ENCODE data around the gene LGR5. TPM values are rescaled to one million over a fixed set of nuclear protein-coding genes. Genes with fewer than 3 reads are reported as not detected.

Gene LGR5
- total and polyA plus RNA-seq, 2 of the 13 experiments (the other 11 are each of a cell fraction or from before 2014, with no cell fraction given): 37.0 to 121 TPM

- TF ChIP-seq, protein P1, sequence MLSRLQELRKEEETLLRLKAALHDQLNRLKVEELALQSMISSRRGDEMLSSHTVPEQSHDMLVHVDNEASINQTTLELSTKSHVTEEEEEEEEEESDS (CRISPR knock-in tag; IDR thresholded peaks at IDR 0.05; ENCODE audit: borderline replicate concordance): no peak
- TF ChIP-seq ZMYM4 (CRISPR knock-in tag; IDR thresholded peaks at IDR 0.05): peak; percentile 85
- no peak for TF ChIP-seq ZNF775 (CRISPR knock-in tag; IDR thresholded peaks at IDR 0.05; ENCODE audit: borderline replicate concordance)
- TF ChIP-seq NFATC3 (CRISPR knock-in tag; IDR thresholded peaks at IDR 0.05): no peak
- TF ChIP-seq SP140L (CRISPR knock-in tag; IDR thresholded peaks at IDR 0.05; ENCODE audit: borderline replicate concordance): no peak
- peak; percentile 96 for TF ChIP-seq CEBPG (CRISPR knock-in tag; IDR thresholded peaks at IDR 0.05)
- TF ChIP-seq JUND (CRISPR knock-in tag; IDR thresholded peaks at IDR 0.05): peak; percentile 78; the same call in 1 of the 2 replicates
- TF ChIP-seq SAFB2 (CRISPR knock-in tag; IDR thresholded peaks at IDR 0.05; ENCODE audit: borderline replicate concordance, low read depth): no peak
- no peak for TF ChIP-seq MXD1 (CRISPR knock-in tag; IDR thresholded peaks at IDR 0.05)
- peak; percentile 77 for TF ChIP-seq PHF5A (CRISPR knock-in tag; IDR thresholded peaks at IDR 0.05; ENCODE audit: low read depth, unreplicated experiment)
- 0 out of 2 replicates have a peak, but pooled peaks have one; percentile 58 for TF ChIP-seq HHEX (CRISPR knock-in tag; IDR thresholded peaks at IDR 0.05)
- no peak for TF ChIP-seq IRX3 (CRISPR knock-in tag; IDR thresholded peaks at IDR 0.05; ENCODE audit: borderline replicate concordance, low read depth)
- TF ChIP-seq, protein P2, sequence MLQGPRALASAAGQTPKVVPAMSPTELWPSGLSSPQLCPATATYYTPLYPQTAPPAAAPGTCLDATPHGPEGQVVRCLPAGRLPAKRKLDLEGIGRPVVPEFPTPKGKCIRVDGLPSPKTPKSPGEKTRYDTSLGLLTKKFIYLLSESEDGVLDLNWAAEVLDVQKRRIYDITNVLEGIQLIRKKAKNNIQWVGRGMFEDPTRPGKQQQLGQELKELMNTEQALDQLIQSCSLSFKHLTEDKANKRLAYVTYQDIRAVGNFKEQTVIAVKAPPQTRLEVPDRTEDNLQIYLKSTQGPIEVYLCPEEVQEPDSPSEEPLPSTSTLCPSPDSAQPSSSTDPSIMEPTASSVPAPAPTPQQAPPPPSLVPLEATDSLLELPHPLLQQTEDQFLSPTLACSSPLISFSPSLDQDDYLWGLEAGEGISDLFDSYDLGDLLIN (CRISPR knock-in tag; IDR thresholded peaks at IDR 0.05; ENCODE audit: borderline replicate concordance): no peak
- TF ChIP-seq ERF (CRISPR knock-in tag; IDR thresholded peaks at IDR 0.05): peak; percentile 81
- TF ChIP-seq ZNF383 (CRISPR knock-in tag; IDR thresholded peaks at IDR 0.05; ENCODE audit: borderline replicate concordance): no peak
- no peak for TF ChIP-seq FOXP1 (IDR thresholded peaks at IDR 0.05)
- TF ChIP-seq FOXP1 (CRISPR knock-in tag; IDR thresholded peaks at IDR 0.05): peak; percentile 94
- TF ChIP-seq ZNF672 (CRISPR knock-in tag; IDR thresholded peaks at IDR 0.05): no peak
- TF ChIP-seq RELA (CRISPR knock-in tag; IDR thresholded peaks at IDR 0.05): no peak
- no peak for TF ChIP-seq SNRNP70 (IDR thresholded peaks at IDR 0.05; ENCODE audit: low read depth, low read length)
- TF ChIP-seq ZNF17 (CRISPR knock-in tag; IDR thresholded peaks at IDR 0.05): no peak
- no peak for TF ChIP-seq ZNF343 (CRISPR knock-in tag; IDR thresholded peaks at IDR 0.05)
- no peak for TF ChIP-seq ARHGAP35 (CRISPR knock-in tag; IDR thresholded peaks at IDR 0.05; ENCODE audit: borderline replicate concordance)
- peak; percentile 73 for TF ChIP-seq U2AF1 (optimal IDR thresholded peaks at IDR 0.05; ENCODE audit: low read depth, low read length)
- TF ChIP-seq RBFOX2 (IDR thresholded peaks at IDR 0.05; ENCODE audit: low read depth, low read length): 0 out of 2 replicates have a peak, but pooled peaks have one; percentile 9
- no peak for TF ChIP-seq ZBTB8A (CRISPR knock-in tag; IDR thresholded peaks at IDR 0.05; ENCODE audit: borderline replicate concordance, low read depth)
- peak; percentile 66; the same call in 1 of the 2 replicates for TF ChIP-seq ZNF580 (CRISPR knock-in tag; IDR thresholded peaks at IDR 0.05; ENCODE audit: borderline replicate concordance, low read depth)
- TF ChIP-seq ZFX (CRISPR knock-in tag; IDR thresholded peaks at IDR 0.05; ENCODE audit: low read depth): peak; percentile 64
- peak; percentile 91 for TF ChIP-seq FOSL2 (CRISPR knock-in tag; IDR thresholded peaks at IDR 0.05)
These were observed 1.5 kb downstream of the LGR5 start (continued) for GRCh38 chr12:71440763-71441748.
